ENCODE data around the gene NRCAM.

Gene NRCAM

GRCh38 chr7:108301387-108301786 lies 154.8 kb downstream of the NRCAM start:
- TF ChIP-seq CTCF (IDR thresholded peaks at IDR 0.05): no peak
- Histone ChIP-seq H3K27me3 (no peaks in the 10 kb centered on the region), H3K27ac (no peak overlapping the region), H3K9me3 (no peaks in the 10 kb centered on the region), H3K4me1 (ENCODE audit: control insufficient read depth in 1 of 2, insufficient read depth in 1 of 2, low read depth in 1 of 2, low read length in 1 of 2) (no peaks in the 10 kb centered on the region), H3K4me3 (ENCODE audit: low read depth in 1 of 2, low read length in 1 of 2) (no peak overlapping the region), H3K36me3 (no peaks in the 10 kb centered on the region)

- Histone ChIP-seq H3K4me1 (ENCODE audit: control insufficient read depth in 1 of 2, insufficient read depth in 1 of 2, low read depth in 1 of 2, low read length in 1 of 2) (no peaks in the 10 kb centered on the region), H3K36me3 (no peaks in the 10 kb centered on the region), H3K4me3 (ENCODE audit: low read depth in 1 of 2, low read length in 1 of 2) (no peak overlapping the region), H3K27ac (no peak overlapping the region), H3K9me3 (no peaks in the 10 kb centered on the region), H3K27me3 (no peaks in the 10 kb centered on the region)
- no peak for TF ChIP-seq CTCF (IDR thresholded peaks at IDR 0.05)
Measured at GRCh38 chr7:108299251-108299973, 156.8 kb downstream of the NRCAM start.

GRCh38 chr7:108296911-108297310 lies 159.3 kb downstream of the NRCAM start:
- no peaks in the 10 kb centered on the region for H3K4me1 ChIP-seq (ENCODE audit: control insufficient read depth in 1 of 2, insufficient read depth in 1 of 2, low read depth in 1 of 2, low read length in 1 of 2)
- no peak for TF ChIP-seq CTCF (IDR thresholded peaks at IDR 0.05)
- H3K27ac ChIP-seq: no peak overlapping the region
- H3K9me3 ChIP-seq: no peaks in the 10 kb centered on the region
- no peaks in the 10 kb centered on the region for H3K27me3 ChIP-seq
- H3K36me3 ChIP-seq: no peaks in the 10 kb centered on the region
- no peak overlapping the region for H3K4me3 ChIP-seq (ENCODE audit: low read depth in 1 of 2, low read length in 1 of 2)

- TF ChIP-seq CTCF (IDR thresholded peaks at IDR 0.05): no peak
- H3K27ac ChIP-seq: no peak overlapping the region
- no peaks in the 10 kb centered on the region for H3K36me3 ChIP-seq
- H3K4me1 ChIP-seq (ENCODE audit: control insufficient read depth in 1 of 2, insufficient read depth in 1 of 2, low read depth in 1 of 2, low read length in 1 of 2): no peaks in the 10 kb centered on the region
- H3K9me3 ChIP-seq: no peaks in the 10 kb centered on the region
- H3K27me3 ChIP-seq: no peaks in the 10 kb centered on the region
- no peak overlapping the region for H3K4me3 ChIP-seq (ENCODE audit: low read depth in 1 of 2, low read length in 1 of 2)
Measured at GRCh38 chr7:108294595-108294994, 161.6 kb downstream of the NRCAM start.

GRCh38 chr7:108293149-108293612 lies 163.1 kb downstream of the NRCAM start:
- H3K27ac ChIP-seq: no peak overlapping the region
- H3K27me3 ChIP-seq: no peaks in the 10 kb centered on the region
- H3K4me1 ChIP-seq (ENCODE audit: control insufficient read depth in 1 of 2, insufficient read depth in 1 of 2, low read depth in 1 of 2, low read length in 1 of 2): no peaks in the 10 kb centered on the region
- no peaks in the 10 kb centered on the region for H3K9me3 ChIP-seq
- no peak overlapping the region for H3K4me3 ChIP-seq (ENCODE audit: low read depth in 1 of 2, low read length in 1 of 2)
- TF ChIP-seq CTCF (IDR thresholded peaks at IDR 0.05): no peak
- no peaks in the 10 kb centered on the region for H3K36me3 ChIP-seq
